IgD-negative memory B cell (primary cell): ENCODE data around the gene KIF3B. TPM values are rescaled to one million over a fixed set of nuclear protein-coding genes. Genes with fewer than 3 reads are reported as not detected.
"Not testable (repeated sequence)": the region's sequence is repeated elsewhere in the genome, so short reads cannot be mapped to it uniquely, and the experiment has no call there.

ENCODE experiments used
- H3K27ac Mint-ChIP-seq, 3 donors: one replicate each; pipeline ENCODE4 v1.8.0; 2020 to 2022; ENCODE audit warnings: mild to moderate bottlenecking in 3 of 3, mixed read lengths in 3 of 3, moderate library complexity in 1 of 3
- H3K27me3 Mint-ChIP-seq: one replicate; pipeline ENCODE4 v1.8.0; 2021; ENCODE audit warnings: mixed read lengths
- H3K36me3 Mint-ChIP-seq: one replicate; pipeline ENCODE4 v1.8.0; 2020; ENCODE audit warnings: mild to moderate bottlenecking, mixed read lengths
- H3K4me1 Mint-ChIP-seq, 3 donors: one replicate each; pipeline ENCODE4 v1.8.0; 2020 to 2022; ENCODE audit warnings: mixed read lengths in 3 of 3, mild to moderate bottlenecking in 1 of 3
- H3K4me3 Mint-ChIP-seq, 4 donors: one replicate each; pipeline ENCODE4 v1.8.0; 2020 to 2022; ENCODE audit warnings: mild to moderate bottlenecking in 4 of 4, mixed read lengths in 4 of 4, moderate library complexity in 3 of 4
- H3K9me3 Mint-ChIP-seq, 3 donors: one replicate each; pipeline ENCODE4 v1.8.0; 2020 to 2021; ENCODE audit warnings: mixed read lengths in 3 of 3, mild to moderate bottlenecking in 1 of 3
- polyA plus RNA-seq: library from polyadenylated mRNA; unstranded; fragments of 300-500 nt; fragmentation: Illumina TruSeq; gene quantifications from one replicate; pipeline ENCODE4 v1.2.3, GENCODE V29; 2021

KIF3B gene
- polyA plus RNA-seq, 1 donor from 2014 or later, result 6.9 TPM

GRCh38 chr20:32380037-32380436 is 102.6 kb downstream of the KIF3B start:
- not testable (repeated sequence) for H3K9me3 Mint-ChIP-seq, H3K36me3 Mint-ChIP-seq, H3K27me3 Mint-ChIP-seq, H3K4me3 Mint-ChIP-seq
- Mint-ChIP-seq H3K27ac (peak overlapping the region in 1 of 3 donors; percentile 45), H3K4me1 (peaks cover 7 to 13% (median 8%) of the 10 kb centered on the region in 3 donors)

- Mint-ChIP-seq H3K27ac (peak overlapping the region in 1 of 3 donors; percentile 45), H3K4me3 (no peak overlapping the region), H3K9me3 (no peaks in the 10 kb centered on the region), H3K4me1 (peaks cover 11 to 18% (median 13%) of the 10 kb centered on the region in 3 donors), H3K27me3 (no peaks in the 10 kb centered on the region), H3K36me3 (peaks cover 1% of the 10 kb centered on the region)
Observed at GRCh38 chr20:32380745-32381144, 103.3 kb downstream of the KIF3B start.

GRCh38 chr20:32382102-32382950 is 104.9 kb downstream of the KIF3B start:
- Mint-ChIP-seq H3K4me1 (peaks cover 15 to 26% (median 24%) of the 10 kb centered on the region in 3 donors), H3K36me3 (no peaks in the 10 kb centered on the region), H3K27ac (no peak overlapping the region), H3K4me3 (no peak overlapping the region), H3K9me3 (no peaks in the 10 kb centered on the region), H3K27me3 (no peaks in the 10 kb centered on the region)

- peak overlapping the region; percentile 28 to 83 (median 81) for H3K27ac Mint-ChIP-seq
- H3K27me3 Mint-ChIP-seq, H3K4me3 Mint-ChIP-seq, H3K9me3 Mint-ChIP-seq, H3K36me3 Mint-ChIP-seq: not testable (repeated sequence)
- H3K4me1 Mint-ChIP-seq, result peaks cover 20 to 31% (median 29%) of the 10 kb centered on the region in 3 donors
Observed at GRCh38 chr20:32383441-32383840, 106.0 kb downstream of the KIF3B start.

Other genes starting within 250 kb of the KIF3B start
- 52.0 TPM for gene HCK, start 225.4 kb upstream of the KIF3B start, polyA plus RNA-seq
- gene TM9SF4, start 167.9 kb upstream of the KIF3B start, polyA plus RNA-seq, result 30.1 TPM
- gene PLAGL2, start 69.9 kb upstream of the KIF3B start, polyA plus RNA-seq, result 4.8 TPM
- gene POFUT1, start 69.8 kb upstream of the KIF3B start, polyA plus RNA-seq, result 15.1 TPM
- gene ASXL1, start 80.7 kb downstream of the KIF3B start, polyA plus RNA-seq, result 24.5 TPM